Lung (tissue), 12 donors: ENCODE data around the gene MAP3K7CL. TPM values are rescaled to one million over a fixed set of nuclear protein-coding genes. Genes with fewer than 3 reads are reported as not detected.

Experiments
- ATAC-seq: fragments of 200-7000 bp; cut with Tn5 transposase; one replicate; pipeline ENCODE4 v1.9.1; 2020; ENCODE audit warnings: moderate number of reproducible peaks; ENCODE audit not compliant: insufficient read depth, low FRiP score
- DNase-seq, 3 donors: peaks; one replicate each; pipeline ENCODE4 v3.0.0-alpha.2; 2013 to 2017
- H3K27ac ChIP-seq, 2 donors: one replicate each; pipeline ENCODE4 v1.5.1; 2013; ENCODE audit warnings: mild to moderate bottlenecking in 2 of 2, moderate library complexity in 2 of 2, control low read depth in 1 of 2, inconsistent platforms in 1 of 2, low read depth in 1 of 2, low read length in 1 of 2
- H3K27me3 ChIP-seq, 3 donors: one replicate each; pipeline ENCODE4 v1.5.1; 2013; ENCODE audit warnings: low read length in 2 of 3; ENCODE audit not compliant: control insufficient read depth in 3 of 3, insufficient read depth in 3 of 3
- H3K36me3 ChIP-seq, 4 donors: one replicate each; pipeline ENCODE4 v1.5.1; 2013; ENCODE audit warnings: low read length in 4 of 4, mild to moderate bottlenecking in 1 of 4, moderate library complexity in 1 of 4; ENCODE audit not compliant: control insufficient read depth in 4 of 4, insufficient read depth in 4 of 4
- H3K4me1 ChIP-seq, 5 donors: one replicate each; pipeline ENCODE4 v1.5.1; 2013; ENCODE audit warnings: low read length in 5 of 5, mild to moderate bottlenecking in 2 of 5, moderate library complexity in 1 of 5; ENCODE audit not compliant: control insufficient read depth in 5 of 5, insufficient read depth in 5 of 5
- H3K4me3 ChIP-seq: one replicate; pipeline ENCODE4 v1.5.1; 2013; ENCODE audit warnings: mild to moderate bottlenecking, control low read depth, moderate library complexity
- H3K9ac ChIP-seq, 2 donors: one replicate each; pipeline ENCODE4 v1.5.1; 2013; ENCODE audit warnings: low read length in 2 of 2, control low read depth in 1 of 2; ENCODE audit not compliant: insufficient read depth in 1 of 2
- H3K9me3 ChIP-seq, 4 donors: one replicate each; pipeline ENCODE4 v1.5.1; 2013; ENCODE audit warnings: low read length in 3 of 4, mild to moderate bottlenecking in 1 of 4, moderate library complexity in 1 of 4; ENCODE audit not compliant: control insufficient read depth in 4 of 4, insufficient read depth in 3 of 4
- CTCF ChIP-seq: IDR thresholded peaks from 2 replicates; pipeline ENCODE4 v1.5.1; 2012; ENCODE audit warnings: mild to moderate bottlenecking; ENCODE audit errors: control extremely low read depth, extremely low read depth
- WGBS, 2 donors: extraction: QIAGEN DNeasy Blood & Tissue Kit; methylation state at CpG; one replicate each; pipeline ENCODE4 v1.1.7; 2013; 5-methylcytosine and 5-hydroxymethylcytosine counted together
- polyA plus RNA-seq, 2 donors: library from polyadenylated mRNA; stranded (reverse); fragments of 200-250 nt; gene quantifications; one replicate each; pipeline ENCODE4 v1.2.1, GENCODE V29; 2013
- total RNA-seq, 2 donors: library from RNA; depleted of rRNA in 1 of 2; stranded (reverse); fragments of >200 nt in 1 of 2; gene quantifications; one replicate each; pipeline ENCODE4 v1.2.1, GENCODE V29; 2014 to 2021
- donor health status: control.
- donor health status: control.
- donor health status: Bipolar disorder and iron deficiency.
- donor health status: healthy.
- donor health status: DM: yes; HTN: yes; CAD: no.

Gene MAP3K7CL
- total and polyA plus RNA-seq, 4 donors, result 5.6 to 15.1 (median 8.3) TPM

DNA sequence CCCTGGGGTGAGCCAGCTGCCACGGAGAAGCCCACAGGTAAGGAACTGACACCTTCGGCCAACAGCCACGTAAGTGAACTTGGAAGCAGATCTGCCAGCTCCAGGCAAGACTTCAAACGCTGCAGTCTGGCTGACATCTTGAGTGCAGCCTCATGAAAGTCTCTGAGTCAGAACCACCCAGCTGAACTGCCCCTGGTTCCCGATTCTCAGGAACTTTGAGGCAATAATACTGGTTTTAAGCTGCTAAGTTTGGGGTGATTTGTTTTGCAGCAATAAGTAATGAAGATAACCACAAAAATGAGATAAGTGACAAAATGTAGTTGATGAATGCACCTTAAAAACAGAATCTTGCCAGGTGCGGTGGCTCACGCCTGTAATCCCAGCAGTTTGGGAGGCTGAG is 48.5 kb downstream of the MAP3K7CL start:
- H3K4me1 ChIP-seq, result peaks cover 5 to 39% (median 19%) of the 10 kb centered on the region in 5 donors
- 94 to 95% methylated on average over 7 of the region's 7 CpGs for WGBS, 2 donors
- H3K27ac ChIP-seq, result no peak overlapping the region
- no peak for TF ChIP-seq CTCF
- no peaks in the 10 kb centered on the region for H3K27me3 ChIP-seq
- ATAC-seq, result no peak
- H3K9ac ChIP-seq, result no peak overlapping the region
- H3K4me3 ChIP-seq, result no peak overlapping the region
- H3K36me3 ChIP-seq, result peaks cover 0 to 1% (median 0%) of the 10 kb centered on the region in 4 donors
- no peak for DNase-seq
- H3K9me3 ChIP-seq, result no peaks in the 10 kb centered on the region

DNA sequence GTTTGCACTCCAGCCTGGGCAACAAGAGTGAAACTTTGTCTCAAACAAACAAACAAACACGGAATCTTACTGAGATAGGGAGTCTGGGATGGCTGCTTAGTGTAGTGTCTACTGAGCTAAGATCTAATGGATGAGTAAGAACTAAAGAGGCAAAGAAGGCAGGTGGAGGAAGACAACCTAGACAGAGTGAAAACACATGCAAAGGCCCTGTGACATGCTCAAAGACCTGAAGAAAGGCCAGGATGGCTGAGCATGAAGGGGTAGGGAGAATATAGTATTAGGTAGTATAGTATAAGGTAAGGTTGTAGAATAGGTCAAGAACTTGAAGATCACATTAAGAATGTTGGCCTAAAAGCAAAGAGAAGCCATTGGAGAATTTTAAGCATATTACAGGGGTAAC is 49.1 kb downstream of the MAP3K7CL start:
- Histone ChIP-seq H3K4me3 (no peak overlapping the region), H3K27ac (no peak overlapping the region), H3K36me3 (peaks cover 0 to 1% (median 0%) of the 10 kb centered on the region in 4 donors), H3K4me1 (peaks cover 5 to 34% (median 19%) of the 10 kb centered on the region in 5 donors), H3K27me3 (no peaks in the 10 kb centered on the region), H3K9ac (no peak overlapping the region), H3K9me3 (no peaks in the 10 kb centered on the region)
- DNase-seq, result no peak
- no peak for ATAC-seq
- WGBS, 2 donors, result 85 to 100% methylated on average over 1 of the region's 1 CpG
- TF ChIP-seq CTCF, result no peak

- TF ChIP-seq CTCF, result no peak
- no peaks in the 10 kb centered on the region for H3K36me3 ChIP-seq
- H3K27me3 ChIP-seq, result no peaks in the 10 kb centered on the region
- 28 to 49% methylated on average over 9 of the region's 9 CpGs for WGBS, 2 donors
- peak overlapping the region; percentile 53 to 82 for H3K9ac ChIP-seq
- ATAC-seq (peak; percentile 76), DNase-seq (peak; percentile 26 to 76 (median 70))
- peaks cover 5 to 24% (median 13%) of the 10 kb centered on the region in 5 donors for H3K4me1 ChIP-seq
- peak overlapping the region; percentile 80 to 99 for H3K27ac ChIP-seq
- H3K9me3 ChIP-seq, result no peaks in the 10 kb centered on the region
- H3K4me3 ChIP-seq, result no peak overlapping the region
These were observed 51.5 kb downstream of the MAP3K7CL start for GRCh38 chr21:29181799-29182470.

DNA sequence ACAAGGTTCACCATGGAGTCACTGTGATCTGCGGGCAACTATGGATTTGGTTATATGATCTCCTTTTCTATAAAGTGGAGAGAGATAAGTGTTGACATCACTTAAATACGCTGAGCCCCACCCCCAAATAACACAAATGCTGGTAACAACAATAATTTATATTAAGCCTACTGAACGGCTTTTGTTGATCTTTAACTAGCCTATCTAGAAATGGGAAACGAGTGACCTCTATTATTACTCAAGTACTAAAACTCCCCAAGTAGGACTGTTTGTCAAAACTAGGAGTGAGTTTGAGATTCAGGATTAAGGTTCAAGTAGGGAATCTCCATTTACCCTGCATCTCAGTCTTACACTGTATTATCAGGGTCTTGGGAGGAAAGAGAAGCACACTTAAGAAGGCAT is 52.2 kb downstream of the MAP3K7CL start:
- Histone ChIP-seq H3K27me3 (no peaks in the 10 kb centered on the region), H3K4me3 (no peak overlapping the region), H3K27ac (peak overlapping the region in 1 of 2 donors; percentile 56), H3K4me1 (peaks cover 5 to 24% (median 13%) of the 10 kb centered on the region in 5 donors), H3K9me3 (no peaks in the 10 kb centered on the region), H3K9ac (peak overlapping the region in 1 of 2 donors; percentile 82), H3K36me3 (no peaks in the 10 kb centered on the region)
- no peak for ATAC-seq
- WGBS, 2 donors, result 58 to 80% methylated on average over 4 of the region's 4 CpGs
- no peak for TF ChIP-seq CTCF
- DNase-seq, result no peak
